WI38 (cell line): Measurements from ENCODE around the gene FBXL7.

Source experiments
- H3K4me3 ChIP-seq: 2 replicates; pipeline ENCODE4 v1.5.1; 2011; ENCODE audit warnings: low read depth, mild to moderate bottlenecking, control low read depth, low read length
- TF ChIP-seq, protein P1 (sequence below): IDR thresholded peaks from 2 replicates; pipeline ENCODE4 v1.5.1; 2012; ENCODE audit warnings: low read depth, mild to moderate bottlenecking, control low read depth, low read length

FBXL7 gene

DNA sequence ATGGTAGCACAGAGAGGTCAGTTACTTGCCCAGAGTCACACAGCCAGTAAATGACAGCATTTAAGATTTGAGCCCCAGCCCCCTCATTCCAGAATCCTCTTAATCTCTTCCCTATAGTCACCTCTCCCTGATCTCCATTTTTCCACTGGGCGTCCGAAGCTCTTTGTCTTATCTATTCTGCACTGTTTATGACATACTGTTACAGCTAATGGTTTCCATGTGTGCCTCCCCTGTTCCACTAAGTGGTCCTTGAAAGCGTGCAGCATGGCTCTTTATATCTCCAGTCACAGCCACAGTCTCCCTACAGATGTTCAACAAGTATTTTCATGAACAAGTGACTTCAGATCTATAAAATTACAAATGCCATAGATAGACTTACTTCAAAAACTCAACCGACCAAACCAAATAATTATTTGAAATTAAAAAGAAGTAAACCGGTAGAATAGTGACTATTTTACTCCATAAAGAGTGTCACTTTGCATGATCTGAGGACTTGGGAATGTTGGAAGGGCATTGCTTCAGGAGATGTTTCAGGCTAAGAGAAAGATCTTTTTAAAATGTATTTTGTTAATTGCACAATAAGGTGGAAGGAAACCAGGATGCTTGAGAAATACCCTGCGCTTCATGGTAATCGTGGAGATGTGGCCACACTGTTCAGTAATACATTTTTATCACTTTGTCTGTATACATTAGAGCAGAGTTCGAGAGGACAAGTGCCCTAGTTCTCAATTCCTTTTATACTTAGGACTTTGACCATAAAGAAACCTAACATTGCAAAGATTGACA is 237.2 kb downstream of the FBXL7 start:
- no peak overlapping the region for H3K4me3 ChIP-seq
- TF ChIP-seq, protein P1, sequence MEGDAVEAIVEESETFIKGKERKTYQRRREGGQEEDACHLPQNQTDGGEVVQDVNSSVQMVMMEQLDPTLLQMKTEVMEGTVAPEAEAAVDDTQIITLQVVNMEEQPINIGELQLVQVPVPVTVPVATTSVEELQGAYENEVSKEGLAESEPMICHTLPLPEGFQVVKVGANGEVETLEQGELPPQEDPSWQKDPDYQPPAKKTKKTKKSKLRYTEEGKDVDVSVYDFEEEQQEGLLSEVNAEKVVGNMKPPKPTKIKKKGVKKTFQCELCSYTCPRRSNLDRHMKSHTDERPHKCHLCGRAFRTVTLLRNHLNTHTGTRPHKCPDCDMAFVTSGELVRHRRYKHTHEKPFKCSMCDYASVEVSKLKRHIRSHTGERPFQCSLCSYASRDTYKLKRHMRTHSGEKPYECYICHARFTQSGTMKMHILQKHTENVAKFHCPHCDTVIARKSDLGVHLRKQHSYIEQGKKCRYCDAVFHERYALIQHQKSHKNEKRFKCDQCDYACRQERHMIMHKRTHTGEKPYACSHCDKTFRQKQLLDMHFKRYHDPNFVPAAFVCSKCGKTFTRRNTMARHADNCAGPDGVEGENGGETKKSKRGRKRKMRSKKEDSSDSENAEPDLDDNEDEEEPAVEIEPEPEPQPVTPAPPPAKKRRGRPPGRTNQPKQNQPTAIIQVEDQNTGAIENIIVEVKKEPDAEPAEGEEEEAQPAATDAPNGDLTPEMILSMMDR, result no peak

DNA sequence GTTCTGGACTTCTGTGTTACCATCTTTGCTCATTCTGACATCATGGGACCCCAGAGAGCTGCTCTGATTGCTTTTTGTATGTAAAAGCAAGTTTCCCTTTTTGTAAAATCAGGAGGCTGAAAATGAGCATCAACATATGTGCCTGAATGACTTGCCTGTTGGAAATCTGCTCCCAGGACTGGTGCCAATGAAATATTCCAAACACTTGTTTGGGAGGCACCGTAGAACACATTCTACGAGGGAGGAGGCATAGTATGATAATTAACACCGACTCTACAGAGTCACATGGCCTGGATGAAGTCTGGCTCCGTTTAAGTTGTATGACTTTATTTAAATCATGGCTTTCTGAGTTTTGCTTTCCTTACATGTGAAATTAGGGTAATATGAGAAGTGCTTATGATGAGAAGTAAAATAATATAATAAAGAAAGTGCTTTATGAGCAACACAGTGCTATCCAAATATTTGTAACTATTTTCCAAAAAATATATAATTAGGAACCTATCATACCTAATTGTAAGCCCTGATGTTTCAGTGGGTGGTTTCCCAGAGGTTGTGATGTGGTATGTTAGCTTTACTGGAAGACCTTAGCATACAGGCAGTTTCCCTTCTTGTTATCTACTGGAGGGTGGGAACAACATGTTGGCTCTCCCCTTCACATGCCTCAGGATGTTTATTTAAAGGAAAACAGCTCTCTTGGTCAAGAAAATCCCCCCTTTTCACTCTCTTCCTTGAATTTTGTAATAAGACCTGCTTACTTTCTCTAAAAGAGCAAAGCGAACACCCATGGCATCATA is 238.1 kb downstream of the FBXL7 start:
- no peak overlapping the region for H3K4me3 ChIP-seq
- TF ChIP-seq, protein P1, result no peak

DNA sequence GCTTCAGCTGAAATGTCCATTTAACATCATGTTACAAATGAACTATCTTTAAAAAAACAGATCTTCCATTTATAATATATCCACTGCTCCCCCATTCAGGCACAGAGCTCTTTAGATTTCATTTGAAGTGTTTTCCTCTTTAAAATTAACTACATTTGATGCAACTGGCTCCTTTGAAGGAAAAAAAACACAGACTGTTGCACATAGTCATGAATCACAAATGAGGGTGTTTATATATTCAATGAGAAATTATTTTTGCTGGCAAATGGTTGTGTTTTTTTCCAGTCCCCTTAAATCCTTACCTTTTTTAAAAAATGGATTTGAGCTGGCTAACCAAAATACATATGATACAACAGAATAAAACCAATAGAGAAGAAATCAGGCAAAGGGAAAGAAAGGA is 240.4 kb downstream of the FBXL7 start:
- TF ChIP-seq, protein P1, result no peak
- H3K4me3 ChIP-seq, result no peak overlapping the region

DNA sequence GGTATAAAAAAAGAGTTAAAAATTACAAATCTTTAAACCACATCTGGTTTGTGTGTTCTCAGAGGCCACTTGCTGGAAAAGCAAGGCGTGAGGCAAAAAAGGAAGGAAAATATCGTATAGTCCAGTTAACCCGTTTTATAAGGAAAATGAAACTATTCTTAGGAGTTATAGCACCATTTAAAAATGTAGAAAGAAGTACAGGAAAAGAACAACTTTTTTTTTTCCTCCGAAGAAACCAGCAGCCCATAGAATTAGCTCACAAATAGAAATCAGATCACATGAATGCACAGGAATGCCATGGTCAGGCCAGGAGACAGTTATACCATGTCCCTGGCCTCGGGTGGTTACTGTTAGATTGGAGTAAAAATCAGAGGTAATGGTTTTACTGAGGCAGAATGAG is 241.6 kb downstream of the FBXL7 start:
- H3K4me3 ChIP-seq, result no peak overlapping the region
- TF ChIP-seq, protein P1, result no peak

DNA sequence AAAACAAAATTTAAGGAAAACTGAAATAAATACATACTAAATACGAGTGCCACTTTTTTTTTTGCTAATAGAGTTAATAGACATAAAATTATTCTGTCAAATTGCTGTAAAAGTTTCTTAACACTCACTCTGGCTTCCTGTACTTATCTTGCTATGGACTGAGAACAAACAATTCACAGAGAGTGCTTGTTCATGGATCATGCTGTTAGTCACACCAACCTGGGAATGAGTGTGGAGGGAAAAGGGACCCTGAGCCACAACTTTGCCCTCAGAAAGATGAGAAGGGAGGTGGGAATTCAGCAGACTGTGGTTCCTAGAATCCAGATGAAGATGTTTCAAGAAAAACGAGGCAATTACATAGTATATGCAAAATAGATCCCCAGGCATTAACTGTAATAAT is 246.9 kb downstream of the FBXL7 start:
- no peak overlapping the region for H3K4me3 ChIP-seq
- TF ChIP-seq, protein P1, result no peak

DNA sequence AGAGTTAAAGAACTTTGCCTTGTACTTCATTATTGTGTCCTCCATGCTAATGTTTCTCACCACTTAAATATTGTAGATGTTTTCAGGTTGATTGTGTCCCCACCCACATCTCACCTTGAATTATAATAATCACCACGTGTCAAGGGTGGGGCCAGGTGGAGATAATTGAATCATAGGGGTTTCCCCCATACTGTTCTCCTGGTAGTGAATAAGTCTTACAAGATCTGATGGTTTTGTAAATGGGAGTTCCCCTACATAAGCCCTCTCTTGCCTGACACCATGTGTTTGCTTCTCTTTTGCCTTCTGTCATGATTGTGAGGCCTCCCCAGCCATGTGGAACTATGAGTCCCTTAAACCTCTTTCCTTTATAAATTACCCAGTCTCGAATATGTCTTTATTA is 248.3 kb downstream of the FBXL7 start:
- H3K4me3 ChIP-seq, result no peak overlapping the region
- TF ChIP-seq, protein P1, result no peak
